Naive B cell (primary cell): ENCODE results near the gene SPINT2. TPM values are rescaled to one million over a fixed set of nuclear protein-coding genes. Genes with fewer than 3 reads are reported as not detected.

Source experiments
- ATAC-seq, 2 donors: fragments of 150-1000 bp; cut with Tn5 transposase; 2 replicates each; pipeline ENCODE4 v1.10.0; 2021; ENCODE audit warnings: low read depth in 2 of 2, mild to moderate bottlenecking in 2 of 2, moderate library complexity in 2 of 2
- DNase-seq: peaks from one replicate; pipeline ENCODE4 v3.0.0; 2022
- H3K27ac Mint-ChIP-seq, 6 donors: one replicate each; pipeline ENCODE4 v1.8.0; 2020 to 2022; ENCODE audit warnings: mild to moderate bottlenecking in 6 of 6, mixed read lengths in 6 of 6, moderate library complexity in 5 of 6, inconsistent platforms in 2 of 6
- H3K27me3 Mint-ChIP-seq, 3 donors: one replicate each; pipeline ENCODE4 v1.8.0; 2021 to 2022; ENCODE audit warnings: mixed read lengths in 3 of 3, mild to moderate bottlenecking in 1 of 3
- H3K36me3 Mint-ChIP-seq, 2 donors: one replicate each; pipeline ENCODE4 v1.8.0; 2020 to 2022; ENCODE audit warnings: mixed read lengths in 2 of 2, inconsistent platforms in 1 of 2, mild to moderate bottlenecking in 1 of 2
- H3K4me1 Mint-ChIP-seq, 3 donors: one replicate each; pipeline ENCODE4 v1.8.0; 2020 to 2022; ENCODE audit warnings: mixed read lengths in 3 of 3, inconsistent platforms in 1 of 3, mild to moderate bottlenecking in 1 of 3, moderate library complexity in 1 of 3
- H3K4me3 Mint-ChIP-seq, 8 donors: one replicate each; pipeline ENCODE4 v1.8.0; 2020 to 2022; ENCODE audit warnings: mild to moderate bottlenecking in 8 of 8, mixed read lengths in 8 of 8, moderate library complexity in 8 of 8, inconsistent platforms in 2 of 8
- H3K9me3 Mint-ChIP-seq, 7 donors: one replicate each; pipeline ENCODE4 v1.8.0; 2020 to 2022; ENCODE audit warnings: mixed read lengths in 7 of 7, mild to moderate bottlenecking in 5 of 7, inconsistent platforms in 2 of 7, moderate library complexity in 1 of 7
- polyA plus RNA-seq, 6 donors: library from polyadenylated mRNA; unstranded; fragments of 300-500 nt; fragmentation: Illumina TruSeq; gene quantifications; one replicate each; pipeline ENCODE4 v1.2.3, GENCODE V29; 2021; ENCODE audit warnings: low read depth in 6 of 6

Gene SPINT2
- polyA plus RNA-seq, 6 donors from 2014 or later = 163 to 235 (median 190) TPM

GRCh38 chr19:38310986-38311385, 46.6 kb downstream of the SPINT2 start:
- Mint-ChIP-seq H3K4me3 (peak overlapping the region in 1 of 8 donors; percentile 42), H3K9me3 (peaks cover 0 to 8% (median 0%) of the 10 kb centered on the region in 7 donors), H3K27ac (no peak overlapping the region), H3K36me3 (peaks cover 0 to 21% of the 10 kb centered on the region in 2 donors), H3K27me3 (no peaks in the 10 kb centered on the region), H3K4me1 (peaks cover 21 to 31% (median 26%) of the 10 kb centered on the region in 3 donors)
- DNase-seq (no peak), ATAC-seq (no peak)

GRCh38 chr19:38315657-38316476, 51.5 kb downstream of the SPINT2 start, which contains the start of gene YIF1B:
TSS of gene YIF1B (minus strand) at chr19:38315947. CDS start at chr19:38315917, 30 bp downstream.
- ATAC-seq = peak; percentile 82
- peak within 1 kb of the TSS; percentile 86 to 98 (median 96) for H3K27ac Mint-ChIP-seq
- H3K4me1 Mint-ChIP-seq = peaks cover 37 to 64% (median 62%) of the 10 kb centered on the region in 3 donors

GRCh38 chr19:38316477-38317067, 52.2 kb downstream of the SPINT2 start:
- peaks cover 39 to 67% (median 64%) of the 10 kb centered on the region in 3 donors for H3K4me1 Mint-ChIP-seq
- no peaks in the 10 kb centered on the region for H3K36me3 Mint-ChIP-seq
- H3K27ac Mint-ChIP-seq = peak overlapping the region; percentile 86 to 98 (median 96)
- no peak for DNase-seq
- H3K9me3 Mint-ChIP-seq = no peaks in the 10 kb centered on the region
- ATAC-seq = peak; percentile 14 to 19
- no peaks in the 10 kb centered on the region for H3K27me3 Mint-ChIP-seq
- peak overlapping the region; percentile 81 to 96 (median 93) for H3K4me3 Mint-ChIP-seq

More at GRCh38 chr19:38315657-38316476, 51.5 kb downstream of the SPINT2 start, which contains the start of gene YIF1B:
- Mint-ChIP-seq H3K4me3 (peak within 1 kb of the TSS; percentile 81 to 96 (median 93)), H3K27me3 (no peaks in the 10 kb centered on the region), H3K36me3 (peaks cover 0 to 1% of the 10 kb centered on the region in 2 donors), H3K9me3 (peaks cover 0 to under 1% (median 0%) of the 10 kb centered on the region in 7 donors)
- DNase-seq = peak; percentile 94

GRCh38 chr19:38317104-38317612, 52.8 kb downstream of the SPINT2 start:
- peaks cover 41 to 64% (median 64%) of the 10 kb centered on the region in 3 donors for H3K4me1 Mint-ChIP-seq
- ATAC-seq (no peak), DNase-seq (peak; percentile 25)
- H3K36me3 Mint-ChIP-seq = no peaks in the 10 kb centered on the region
- H3K27me3 Mint-ChIP-seq = no peaks in the 10 kb centered on the region
- peak overlapping the region; percentile 67 to 98 (median 90) for H3K27ac Mint-ChIP-seq
- H3K4me3 Mint-ChIP-seq = peak overlapping the region; percentile 81 to 96 (median 93)
- H3K9me3 Mint-ChIP-seq = no peaks in the 10 kb centered on the region

DNA sequence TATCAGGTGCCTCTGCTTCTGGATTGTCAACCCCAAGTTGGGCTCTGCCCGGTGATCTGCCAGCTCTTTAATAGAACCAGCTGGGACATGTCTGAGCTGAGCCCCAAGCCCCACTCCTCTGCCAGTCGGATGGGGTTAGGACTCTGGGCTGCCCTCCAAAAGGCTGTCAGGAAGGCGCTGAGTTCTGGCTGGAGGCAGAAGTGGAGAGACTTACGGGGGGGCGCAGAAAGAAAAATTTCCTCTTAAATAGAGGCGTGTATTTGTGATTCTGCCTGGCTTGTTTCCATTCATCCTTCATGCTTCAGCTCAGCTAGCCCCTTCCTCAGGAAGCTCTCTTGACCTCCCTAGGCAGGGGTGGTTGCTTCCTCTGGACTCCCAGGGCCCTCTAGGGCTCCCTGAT, 54.3 kb downstream of the SPINT2 start:
- peak overlapping the region; percentile 52 to 87 (median 84) for H3K4me3 Mint-ChIP-seq
- H3K27me3 Mint-ChIP-seq = no peaks in the 10 kb centered on the region
- DNase-seq = no peak
- peak overlapping the region in 3 of 6 donors; percentile 42 to 82 (median 44) for H3K27ac Mint-ChIP-seq
- no peaks in the 10 kb centered on the region for H3K36me3 Mint-ChIP-seq
- peaks cover 33 to 51% (median 49%) of the 10 kb centered on the region in 3 donors for H3K4me1 Mint-ChIP-seq
- H3K9me3 Mint-ChIP-seq = no peaks in the 10 kb centered on the region
- ATAC-seq = no peak

GRCh38 chr19:38319421-38320258, 55.3 kb downstream of the SPINT2 start, which contains the start of gene KCNK6:
TSS of gene KCNK6 (plus strand) at chr19:38319845. CDS start at chr19:38319951, 106 bp downstream.
- ATAC-seq = no peak
- H3K9me3 Mint-ChIP-seq = no peaks in the 10 kb centered on the region
- H3K4me1 Mint-ChIP-seq = peaks cover 31 to 50% (median 46%) of the 10 kb centered on the region in 3 donors
- peak within 1 kb of the TSS; percentile 82 to 93 (median 86) for H3K4me3 Mint-ChIP-seq
- peak; percentile 27 for DNase-seq
- H3K27me3 Mint-ChIP-seq = no peaks in the 10 kb centered on the region
- peak within 1 kb of the TSS in 4 of 6 donors; percentile 31 to 63 (median 52) for H3K27ac Mint-ChIP-seq
- H3K36me3 Mint-ChIP-seq = no peaks in the 10 kb centered on the region

DNA sequence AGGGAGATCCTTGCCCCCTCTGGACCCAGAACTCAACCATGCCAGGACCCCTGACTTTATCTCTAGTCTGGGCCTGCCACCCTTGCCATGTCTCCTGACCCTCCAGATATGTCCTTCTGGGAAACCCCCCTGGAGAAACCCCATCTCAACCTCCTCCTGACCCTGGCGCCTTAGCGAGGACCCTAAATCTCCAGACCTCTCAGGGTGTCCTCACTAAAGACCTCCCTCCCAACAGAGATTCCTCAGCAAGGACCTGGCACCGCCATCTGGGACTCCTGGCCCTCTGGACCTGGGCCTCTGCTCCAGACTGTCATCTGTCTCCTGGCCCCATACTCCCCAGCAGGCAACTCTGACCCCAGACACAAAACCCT, 56.6 kb downstream of the SPINT2 start:
- Mint-ChIP-seq H3K9me3 (no peaks in the 10 kb centered on the region), H3K4me3 (peak overlapping the region; percentile 82 to 92 (median 85)), H3K27ac (peak overlapping the region in 3 of 6 donors; percentile 38 to 60 (median 48)), H3K4me1 (peaks cover 30 to 44% (median 40%) of the 10 kb centered on the region in 3 donors), H3K36me3 (peaks cover 0 to 8% of the 10 kb centered on the region in 2 donors), H3K27me3 (no peaks in the 10 kb centered on the region)
- DNase-seq = no peak
- ATAC-seq = no peak

DNA sequence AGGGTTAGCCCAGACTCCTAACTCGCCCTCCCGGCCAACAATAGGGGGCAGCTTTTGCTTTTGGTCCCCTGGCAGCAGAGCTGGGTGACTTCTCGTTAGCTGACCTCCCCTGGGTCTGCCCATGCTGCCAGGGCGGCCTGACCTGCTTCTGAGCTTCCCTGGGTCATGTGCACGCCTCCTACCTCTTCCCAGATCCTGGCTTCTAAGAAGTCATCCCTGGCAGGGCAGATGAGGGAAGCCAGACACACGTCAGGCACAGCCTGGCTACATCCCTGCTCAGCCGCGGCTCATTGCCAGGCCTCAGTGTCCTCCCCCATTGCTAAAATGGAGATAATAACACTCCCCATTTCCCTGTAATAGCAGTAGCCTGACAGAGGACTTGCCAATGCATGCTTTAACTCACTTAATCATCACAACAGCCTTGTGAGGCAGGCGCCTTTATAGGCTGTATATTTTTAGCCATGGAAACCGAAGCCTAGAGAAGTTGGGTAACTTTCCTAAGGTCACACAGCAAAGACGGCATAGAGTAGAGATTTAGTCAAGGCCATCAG, 57.3 kb downstream of the SPINT2 start:
- Mint-ChIP-seq H3K27me3 (no peaks in the 10 kb centered on the region), H3K36me3 (peaks cover 0 to 8% of the 10 kb centered on the region in 2 donors), H3K27ac (no peak overlapping the region), H3K9me3 (no peaks in the 10 kb centered on the region), H3K4me3 (peak overlapping the region in 5 of 8 donors; percentile 12 to 86 (median 76)), H3K4me1 (peaks cover 23 to 36% (median 36%) of the 10 kb centered on the region in 3 donors)
- DNase-seq (no peak), ATAC-seq (no peak)

DNA sequence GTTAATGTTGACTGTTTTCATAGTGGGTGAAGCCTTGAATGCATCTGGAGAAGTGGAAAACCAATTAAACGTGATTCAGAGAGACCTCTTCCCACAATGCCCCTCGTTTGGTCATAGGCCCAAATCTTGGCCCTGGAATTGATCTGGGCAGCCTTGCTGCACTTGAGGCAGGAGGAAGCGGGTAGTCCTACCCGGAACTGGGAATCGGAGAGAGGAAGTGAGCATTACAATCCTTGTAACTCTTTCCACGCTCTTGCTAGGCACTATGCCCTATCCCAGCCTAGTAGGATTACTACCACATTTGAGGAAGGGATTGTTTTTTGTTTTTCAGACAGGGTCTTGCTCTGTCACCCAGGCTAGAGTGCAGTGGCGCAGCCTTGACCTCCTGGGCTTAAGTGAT, 58.9 kb downstream of the SPINT2 start:
- Mint-ChIP-seq H3K4me1 (peaks cover 15 to 27% (median 24%) of the 10 kb centered on the region in 3 donors), H3K36me3 (peaks cover 6 to 18% of the 10 kb centered on the region in 2 donors), H3K4me3 (peak overlapping the region in 1 of 8 donors; percentile 34), H3K27ac (peak overlapping the region in 2 of 6 donors; percentile 16 to 48), H3K9me3 (no peaks in the 10 kb centered on the region), H3K27me3 (no peaks in the 10 kb centered on the region)
- no peak for DNase-seq
- ATAC-seq = no peak

- Mint-ChIP-seq H3K4me3 (peak overlapping the region in 1 of 8 donors; percentile 44), H3K27ac (no peak overlapping the region), H3K27me3 (no peaks in the 10 kb centered on the region), H3K4me1 (peaks cover 12 to 16% (median 12%) of the 10 kb centered on the region in 3 donors), H3K36me3 (peaks cover 6 to 18% of the 10 kb centered on the region in 2 donors), H3K9me3 (no peaks in the 10 kb centered on the region)
- DNase-seq (no peak), ATAC-seq (no peak)
These were observed 60.1 kb downstream of the SPINT2 start for GRCh38 chr19:38324431-38324830.

DNA sequence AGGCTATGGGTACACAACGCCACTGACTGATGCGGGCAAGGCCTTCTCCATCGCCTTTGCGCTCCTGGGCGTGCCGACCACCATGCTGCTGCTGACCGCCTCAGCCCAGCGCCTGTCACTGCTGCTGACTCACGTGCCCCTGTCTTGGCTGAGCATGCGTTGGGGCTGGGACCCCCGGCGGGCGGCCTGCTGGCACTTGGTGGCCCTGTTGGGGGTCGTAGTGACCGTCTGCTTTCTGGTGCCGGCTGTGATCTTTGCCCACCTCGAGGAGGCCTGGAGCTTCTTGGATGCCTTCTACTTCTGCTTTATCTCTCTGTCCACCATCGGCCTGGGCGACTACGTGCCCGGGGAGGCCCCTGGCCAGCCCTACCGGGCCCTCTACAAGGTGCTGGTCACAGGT, 62.2 kb downstream of the SPINT2 start:
- Mint-ChIP-seq H3K27me3 (no peaks in the 10 kb centered on the region), H3K36me3 (peaks cover 6 to 18% of the 10 kb centered on the region in 2 donors), H3K27ac (no peak overlapping the region), H3K9me3 (no peaks in the 10 kb centered on the region), H3K4me3 (no peak overlapping the region), H3K4me1 (peaks cover 0 to 6% (median 0%) of the 10 kb centered on the region in 3 donors)
- DNase-seq (no peak), ATAC-seq (no peak)

GRCh38 chr19:38329651-38330050, 65.3 kb downstream of the SPINT2 start:
- DNase-seq = no peak
- no peak for ATAC-seq
- H3K4me3 Mint-ChIP-seq = no peak overlapping the region
- H3K4me1 Mint-ChIP-seq = peaks cover 0 to 4% (median 0%) of the 10 kb centered on the region in 3 donors
- peaks cover 6 to 18% of the 10 kb centered on the region in 2 donors for H3K36me3 Mint-ChIP-seq
- H3K9me3 Mint-ChIP-seq = no peaks in the 10 kb centered on the region
- H3K27me3 Mint-ChIP-seq = no peaks in the 10 kb centered on the region
- peak overlapping the region in 2 of 6 donors; percentile 42 to 47 for H3K27ac Mint-ChIP-seq
